Testis (tissue), 3 donors: Measurements from ENCODE around the gene MTR. TPM values are rescaled to one million over a fixed set of nuclear protein-coding genes. Genes with fewer than 3 reads are reported as not detected.

Experiments used
- DNase-seq: peaks from one replicate; pipeline ENCODE4 v3.0.0-alpha.2; 2019
- H3K27ac ChIP-seq, 2 donors: fragments of 200-600 bp; sonication (generic); one replicate each; pipeline ENCODE4 v1.5.1; 2019
- H3K27me3 ChIP-seq: fragments of 200-600 bp; sonication (generic); one replicate; pipeline ENCODE4 v1.5.1; 2019
- H3K36me3 ChIP-seq: fragments of 200-600 bp; sonication (generic); one replicate; pipeline ENCODE4 v1.5.1; 2017; ENCODE audit warnings: low read depth; ENCODE audit errors: missing control alignments
- H3K4me1 ChIP-seq: fragments of 200-600 bp; sonication (generic); one replicate; pipeline ENCODE4 v1.5.1; 2019
- H3K4me3 ChIP-seq, 2 donors: fragments of 200-600 bp; sonication (generic); one replicate each; pipeline ENCODE4 v1.5.1; 2017 to 2019
- H3K9me3 ChIP-seq: fragments of 200-600 bp; sonication (generic); one replicate; pipeline ENCODE4 v1.5.1; 2017
- CTCF ChIP-seq, 3 experiments: fragments of 450-650 bp in 2 of 3; fragments of 200-600 bp in 1 of 3; sonication (generic) in 1 of 3; IDR thresholded peaks; one replicate each; pipeline ENCODE4 v1.5.1; 2016 to 2019; ENCODE audit warnings: antibody characterized with exemption in 3 of 3, mild to moderate bottlenecking in 2 of 3, moderate library complexity in 1 of 3
- POLR2A ChIP-seq: fragments of 450-650 bp; IDR thresholded peaks from one replicate; pipeline ENCODE4 v1.6.1; 2017; ENCODE audit warnings: antibody characterized with exemption, mild to moderate bottlenecking, moderate library complexity
- WGBS, 2 donors: methylation state at CpG; one replicate each; pipeline ENCODE4 v1.1.5; 2018; 5-methylcytosine and 5-hydroxymethylcytosine counted together
- intact Hi-C: fragments of 100-400 bp; cut with DNase I; formaldehyde crosslinking; loops from one replicate; pipeline ENCODE4 v1.15.1; 2023; ENCODE audit warnings: low total_unique reads
- polyA plus RNA-seq: library from polyadenylated mRNA; stranded (reverse); fragments of 350-450 nt; fragmentation: Illumina TruSeq; extraction: RNeasy Lipid Tissue Mini Kit (QIAGEN cat#74804); gene quantifications from one replicate; pipeline ENCODE4 v1.2.3, GENCODE V29; 2014; ENCODE audit warnings: low read depth, low replicate concordance; ENCODE audit not compliant: insufficient read depth
- total RNA-seq, 2 donors: library from RNA; depleted of rRNA; stranded (reverse); fragments of >200 nt; gene quantifications; one replicate each; pipeline ENCODE4 v1.2.3, GENCODE V29; 2016

MTR gene
- total and polyA plus RNA-seq, 3 donors from 2014 or later = 23.4 to 65.4 (median 54.0) TPM

GRCh38 chr1:236837115-236837514, 42.0 kb downstream of the MTR start:
- H3K27ac ChIP-seq = no peak overlapping the region
- H3K9me3 ChIP-seq = no peaks in the 10 kb centered on the region
- no peaks in the 10 kb centered on the region for H3K4me1 ChIP-seq
- DNase-seq = no peak
- no peaks in the 10 kb centered on the region for H3K36me3 ChIP-seq
- WGBS, 2 donors = 84 to 90% methylated on average over 4 of the region's 4 CpGs
- no peaks in the 10 kb centered on the region for H3K27me3 ChIP-seq
- TF ChIP-seq POLR2A (no peak), CTCF (IDR thresholded peaks at IDR 0.05) (no peak)
- intact Hi-C loops = no loop called here
- H3K4me3 ChIP-seq = no peak overlapping the region

- H3K4me3 ChIP-seq = no peak overlapping the region
- no peak for DNase-seq
- no peaks in the 10 kb centered on the region for H3K4me1 ChIP-seq
- 47 to 95% methylated on average over 2 of the region's 2 CpGs for WGBS, 2 donors
- H3K27me3 ChIP-seq = no peaks in the 10 kb centered on the region
- TF ChIP-seq CTCF (IDR thresholded peaks at IDR 0.05) = no peak
- no peak for TF ChIP-seq POLR2A
- intact Hi-C loops = no loop called here
- H3K36me3 ChIP-seq = no peaks in the 10 kb centered on the region
- no peak overlapping the region for H3K27ac ChIP-seq
- no peaks in the 10 kb centered on the region for H3K9me3 ChIP-seq
Measured at GRCh38 chr1:236837897-236838296, 42.8 kb downstream of the MTR start.

- 93 to 97% methylated on average over 2 of the region's 2 CpGs for WGBS, 2 donors
- no peak for DNase-seq
- H3K9me3 ChIP-seq = no peaks in the 10 kb centered on the region
- no peaks in the 10 kb centered on the region for H3K27me3 ChIP-seq
- H3K4me1 ChIP-seq = peaks cover 15% of the 10 kb centered on the region
- TF ChIP-seq POLR2A (no peak), CTCF (IDR thresholded peaks at IDR 0.05) (no peak)
- H3K4me3 ChIP-seq = no peak overlapping the region
- H3K27ac ChIP-seq = no peak overlapping the region
- intact Hi-C loops = no loop called here
- H3K36me3 ChIP-seq = no peaks in the 10 kb centered on the region
Measured at GRCh38 chr1:236841341-236841740, 46.2 kb downstream of the MTR start.

- Histone ChIP-seq H3K27ac (peak overlapping the region; percentile 56 to 63), H3K27me3 (no peaks in the 10 kb centered on the region), H3K4me1 (peaks cover 19% of the 10 kb centered on the region), H3K4me3 (no peak overlapping the region), H3K36me3 (no peaks in the 10 kb centered on the region), H3K9me3 (no peaks in the 10 kb centered on the region)
- intact Hi-C loops = no loop called here
- WGBS, 2 donors = 49 to 74% methylated on average over 5 of the region's 5 CpGs
- DNase-seq = peak; percentile 44
- TF ChIP-seq POLR2A = no peak
- TF ChIP-seq CTCF (IDR thresholded peaks at IDR 0.05) = no peak
Measured at GRCh38 chr1:236844499-236845271, 49.6 kb downstream of the MTR start.

- intact Hi-C loops = no loop called here
- no peak for TF ChIP-seq POLR2A
- no peak for TF ChIP-seq CTCF (IDR thresholded peaks at IDR 0.05)
- 69 to 91% methylated on average over 2 of the region's 2 CpGs for WGBS, 2 donors
- H3K9me3 ChIP-seq = no peaks in the 10 kb centered on the region
- DNase-seq = peak; percentile 30
- H3K27ac ChIP-seq = no peak overlapping the region
- H3K36me3 ChIP-seq = no peaks in the 10 kb centered on the region
- peaks cover 19% of the 10 kb centered on the region for H3K4me1 ChIP-seq
- no peaks in the 10 kb centered on the region for H3K27me3 ChIP-seq
- no peak overlapping the region for H3K4me3 ChIP-seq
Measured at GRCh38 chr1:236845830-236846229, 50.7 kb downstream of the MTR start.
